HEK293 (cell line): ENCODE measurements around the gene UHRF1.

ENCODE experiments used
- EGR2 ChIP-seq: fragments of 450-650 bp; formaldehyde crosslinking; IDR thresholded peaks from 2 replicates; pipeline ENCODE4 v1.5.1; 2016; ENCODE audit warnings: low read depth, missing biosample characterization, missing genetic modification characterization
- KLF1 ChIP-seq: fragments of 450-650 bp; formaldehyde crosslinking; IDR thresholded peaks from 2 replicates; pipeline ENCODE4 v1.5.1; 2016; ENCODE audit warnings: missing biosample characterization, missing genetic modification characterization
- KLF16 ChIP-seq: fragments of 450-650 bp; formaldehyde crosslinking; IDR thresholded peaks from 2 replicates; pipeline ENCODE4 v1.5.1; 2017; ENCODE audit warnings: missing biosample characterization, missing genetic modification characterization
- KLF7 ChIP-seq: fragments of 450-650 bp; formaldehyde crosslinking; IDR thresholded peaks from 2 replicates; pipeline ENCODE4 v1.5.1; 2016; ENCODE audit warnings: missing biosample characterization, missing genetic modification characterization, borderline replicate concordance
- MEIS1 ChIP-seq: sonication (generic); formaldehyde crosslinking; IDR thresholded peaks from 2 replicates; pipeline ENCODE4 v1.8.1; 2022; ENCODE audit warnings: missing genetic modification reagents, mild to moderate bottlenecking, borderline replicate concordance
- SCRT2 ChIP-seq: fragments of 450-650 bp; formaldehyde crosslinking; IDR thresholded peaks from 2 replicates; pipeline ENCODE4 v1.5.1; 2016; ENCODE audit warnings: missing biosample characterization, missing genetic modification characterization
- SP2 ChIP-seq: fragments of 450-650 bp; formaldehyde crosslinking; IDR thresholded peaks from 2 replicates; pipeline ENCODE4 v1.5.1; 2016; ENCODE audit warnings: missing biosample characterization, missing genetic modification characterization
- ZBTB17 ChIP-seq: fragments of 450-650 bp; formaldehyde crosslinking; IDR thresholded peaks from 2 replicates; pipeline ENCODE4 v1.5.1; 2016; ENCODE audit warnings: missing biosample characterization, missing genetic modification characterization
- ZBTB20 ChIP-seq: fragments of 450-650 bp; formaldehyde crosslinking; IDR thresholded peaks from 2 replicates; pipeline ENCODE4 v1.5.1; 2016; ENCODE audit warnings: missing biosample characterization, missing genetic modification characterization
- ZBTB21 ChIP-seq: fragments of 450-650 bp; formaldehyde crosslinking; IDR thresholded peaks from 2 replicates; pipeline ENCODE4 v1.5.1; 2017; ENCODE audit warnings: missing biosample characterization, missing genetic modification characterization
- ZEB2 ChIP-seq: fragments of 450-650 bp; formaldehyde crosslinking; IDR thresholded peaks from 2 replicates; pipeline ENCODE4 v1.5.1; 2016; ENCODE audit warnings: missing biosample characterization, missing genetic modification characterization
- ZIC2 ChIP-seq: fragments of 450-650 bp; formaldehyde crosslinking; IDR thresholded peaks from 2 replicates; pipeline ENCODE4 v1.5.1; 2016; ENCODE audit warnings: missing biosample characterization, missing genetic modification characterization
- ZNF157 ChIP-seq: fragments of 450-650 bp; formaldehyde crosslinking; IDR thresholded peaks from 2 replicates; pipeline ENCODE4 v1.5.1; 2016; ENCODE audit warnings: missing biosample characterization, missing genetic modification characterization
- ZNF214 ChIP-seq: fragments of 450-650 bp; formaldehyde crosslinking; IDR thresholded peaks from 2 replicates; pipeline ENCODE4 v1.5.1; 2017; ENCODE audit warnings: missing biosample characterization, mild to moderate bottlenecking, missing genetic modification characterization, borderline replicate concordance
- ZNF341 ChIP-seq: fragments of 450-650 bp; formaldehyde crosslinking; IDR thresholded peaks from 2 replicates; pipeline ENCODE4; 2016; ENCODE audit warnings: low read depth, missing biosample characterization, missing genetic modification characterization
- ZNF391 ChIP-seq: fragments of 450-650 bp; formaldehyde crosslinking; IDR thresholded peaks from 2 replicates; pipeline ENCODE4 v1.5.1; 2016; ENCODE audit warnings: low read depth, missing biosample characterization, missing genetic modification characterization, borderline replicate concordance
- ZNF416 ChIP-seq: fragments of 450-650 bp; formaldehyde crosslinking; IDR thresholded peaks from 2 replicates; pipeline ENCODE4 v1.5.1; 2016; ENCODE audit warnings: missing biosample characterization, missing genetic modification characterization
- ZNF423 ChIP-seq: fragments of 450-650 bp; formaldehyde crosslinking; IDR thresholded peaks from 2 replicates; pipeline ENCODE4 v1.5.1; 2016; ENCODE audit warnings: missing biosample characterization, missing genetic modification characterization
- ZNF596 ChIP-seq: fragments of 450-650 bp; IDR thresholded peaks from 2 replicates; pipeline ENCODE4 v1.5.0; 2018; ENCODE audit warnings: missing biosample characterization, mild to moderate bottlenecking, missing genetic modification characterization, moderate library complexity
- ZNF76 ChIP-seq: fragments of 450-650 bp; formaldehyde crosslinking; IDR thresholded peaks from 2 replicates; pipeline ENCODE4; 2016; ENCODE audit warnings: low read depth, missing biosample characterization, missing genetic modification characterization, borderline replicate concordance
- ZNF791 ChIP-seq: fragments of 450-650 bp; formaldehyde crosslinking; IDR thresholded peaks from 2 replicates; pipeline ENCODE4 v1.5.1; 2016; ENCODE audit warnings: missing biosample characterization, missing genetic modification characterization
- TF ChIP-seq, protein P1 (sequence below): fragments of 450-650 bp; formaldehyde crosslinking; IDR thresholded peaks from 2 replicates; pipeline ENCODE4 v1.5.1; 2017; ENCODE audit warnings: missing biosample characterization, mild to moderate bottlenecking, missing genetic modification characterization, moderate library complexity
- TF ChIP-seq, protein P2 (sequence below): fragments of 450-650 bp; formaldehyde crosslinking; IDR thresholded peaks from 2 replicates; pipeline ENCODE4 v1.5.1; 2016; ENCODE audit warnings: missing biosample characterization, missing genetic modification characterization
- TF ChIP-seq, protein P3 (sequence below): fragments of 450-650 bp; IDR thresholded peaks from 2 replicates; pipeline ENCODE4 v1.5.1; 2018; ENCODE audit warnings: missing biosample characterization, mild to moderate bottlenecking, missing genetic modification characterization
- TF ChIP-seq, protein P4 (sequence below): fragments of 450-650 bp; formaldehyde crosslinking; IDR thresholded peaks from 2 replicates; pipeline ENCODE4 v1.5.1; 2016; ENCODE audit warnings: missing biosample characterization, missing genetic modification characterization
- TF ChIP-seq, protein P5 (sequence below): fragments of 450-650 bp; formaldehyde crosslinking; IDR thresholded peaks from 2 replicates; pipeline ENCODE4 v1.5.1; 2016; ENCODE audit warnings: missing biosample characterization, missing genetic modification characterization
- TF ChIP-seq, protein P6 (sequence below): fragments of 450-650 bp; formaldehyde crosslinking; IDR thresholded peaks from 2 replicates; pipeline ENCODE4 v1.5.1; 2016; ENCODE audit warnings: missing biosample characterization, missing genetic modification characterization
- TF ChIP-seq, protein P7 (sequence below): fragments of 450-650 bp; IDR thresholded peaks from 2 replicates; pipeline ENCODE4 v1.5.1; 2018; ENCODE audit warnings: missing biosample characterization, missing genetic modification characterization

Gene UHRF1

DNA sequence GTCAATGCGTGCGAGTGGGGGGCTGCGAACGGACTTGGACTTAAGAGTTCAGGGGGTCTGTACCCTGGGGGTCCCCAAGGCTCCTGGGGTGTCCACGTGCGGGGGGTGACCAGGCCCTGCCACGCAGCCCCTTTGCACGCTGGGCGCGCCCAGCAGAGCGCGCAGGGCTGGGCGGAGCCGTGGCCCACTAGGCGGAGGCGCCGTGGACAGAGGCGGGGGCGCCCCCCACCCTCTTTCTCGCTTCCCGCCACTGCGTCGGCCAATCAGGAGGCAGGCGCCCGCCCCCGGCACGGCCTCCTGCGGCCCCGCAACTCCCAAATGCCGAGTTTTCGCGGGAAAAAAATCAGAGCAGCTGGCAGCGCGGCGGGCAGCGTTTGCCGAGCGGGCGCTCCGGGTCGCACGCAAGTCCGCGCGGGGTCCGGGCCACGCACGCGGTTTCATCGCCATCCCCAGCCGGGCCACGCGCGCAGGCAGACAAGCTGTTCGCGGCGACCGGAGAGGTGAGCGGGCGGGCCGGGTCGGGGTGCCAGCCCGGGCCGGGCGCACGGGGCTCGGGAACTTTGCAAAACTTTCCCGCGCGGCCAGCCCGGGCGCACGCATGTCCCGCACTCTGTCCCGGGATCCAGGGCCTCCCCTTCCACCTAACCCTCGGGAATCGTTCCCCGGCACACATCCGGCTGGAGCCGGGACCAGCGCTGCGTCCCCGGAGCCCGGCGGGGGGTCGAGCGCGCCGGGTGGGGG, at the start of gene UHRF1 (continued):
- TF ChIP-seq ZBTB21 (tag by site-specific recombination) (no peak), ZNF76 (tag by site-specific recombination) (0 out of 2 replicates have a peak, but pooled peaks have one; percentile 44), KLF1 (tag by site-specific recombination) (peak; percentile 81), ZNF341 (tag by site-specific recombination) (0 out of 2 replicates have a peak, but pooled peaks have one; percentile 12), ZNF214 (tag by site-specific recombination) (no peak), ZNF791 (tag by site-specific recombination) (0 out of 2 replicates have a peak, but pooled peaks have one; percentile 37), ZIC2 (peak; percentile 74), ZNF423 (tag by site-specific recombination) (no peak), SP2 (peak; percentile 82), ZNF416 (tag by site-specific recombination) (no peak), ZBTB17 (tag by site-specific recombination) (0 out of 2 replicates have a peak, but pooled peaks have one; percentile 9), ZNF391 (tag by site-specific recombination) (peak; percentile 27; the same call in 1 of the 2 replicates), SCRT2 (tag by site-specific recombination) (no peak), ZNF596 (tag by site-specific recombination) (peak; percentile 43; the same call in 1 of the 2 replicates), ZEB2 (tag by site-specific recombination) (peak; percentile 62; the same call in 1 of the 2 replicates), MEIS1 (peak; percentile 79), KLF16 (tag by site-specific recombination) (peak; percentile 75; the same call in 1 of the 2 replicates), EGR2 (tag by site-specific recombination) (peak; percentile 87), ZNF157 (no peak), KLF7 (tag by site-specific recombination) (peak; percentile 37; the same call in 1 of the 2 replicates), ZBTB20 (peak; percentile 76; the same call in 1 of the 2 replicates)
- TF ChIP-seq, protein P1, sequence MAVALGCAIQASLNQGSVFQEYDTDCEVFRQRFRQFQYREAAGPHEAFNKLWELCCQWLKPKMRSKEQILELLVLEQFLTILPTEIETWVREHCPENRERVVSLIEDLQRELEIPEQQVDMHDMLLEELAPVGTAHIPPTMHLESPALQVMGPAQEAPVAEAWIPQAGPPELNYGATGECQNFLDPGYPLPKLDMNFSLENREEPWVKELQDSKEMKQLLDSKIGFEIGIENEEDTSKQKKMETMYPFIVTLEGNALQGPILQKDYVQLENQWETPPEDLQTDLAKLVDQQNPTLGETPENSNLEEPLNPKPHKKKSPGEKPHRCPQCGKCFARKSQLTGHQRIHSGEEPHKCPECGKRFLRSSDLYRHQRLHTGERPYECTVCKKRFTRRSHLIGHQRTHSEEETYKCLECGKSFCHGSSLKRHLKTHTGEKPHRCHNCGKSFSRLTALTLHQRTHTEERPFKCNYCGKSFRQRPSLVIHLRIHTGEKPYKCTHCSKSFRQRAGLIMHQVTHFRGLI = peak; percentile 94
- TF ChIP-seq, protein P2, sequence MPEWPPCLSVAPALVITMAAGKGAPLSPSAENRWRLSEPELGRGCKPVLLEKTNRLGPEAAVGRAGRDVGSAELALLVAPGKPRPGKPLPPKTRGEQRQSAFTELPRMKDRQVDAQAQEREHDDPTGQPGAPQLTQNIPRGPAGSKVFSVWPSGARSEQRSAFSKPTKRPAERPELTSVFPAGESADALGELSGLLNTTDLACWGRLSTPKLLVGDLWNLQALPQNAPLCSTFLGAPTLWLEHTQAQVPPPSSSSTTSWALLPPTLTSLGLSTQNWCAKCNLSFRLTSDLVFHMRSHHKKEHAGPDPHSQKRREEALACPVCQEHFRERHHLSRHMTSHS = no peak
- TF ChIP-seq, protein P3, sequence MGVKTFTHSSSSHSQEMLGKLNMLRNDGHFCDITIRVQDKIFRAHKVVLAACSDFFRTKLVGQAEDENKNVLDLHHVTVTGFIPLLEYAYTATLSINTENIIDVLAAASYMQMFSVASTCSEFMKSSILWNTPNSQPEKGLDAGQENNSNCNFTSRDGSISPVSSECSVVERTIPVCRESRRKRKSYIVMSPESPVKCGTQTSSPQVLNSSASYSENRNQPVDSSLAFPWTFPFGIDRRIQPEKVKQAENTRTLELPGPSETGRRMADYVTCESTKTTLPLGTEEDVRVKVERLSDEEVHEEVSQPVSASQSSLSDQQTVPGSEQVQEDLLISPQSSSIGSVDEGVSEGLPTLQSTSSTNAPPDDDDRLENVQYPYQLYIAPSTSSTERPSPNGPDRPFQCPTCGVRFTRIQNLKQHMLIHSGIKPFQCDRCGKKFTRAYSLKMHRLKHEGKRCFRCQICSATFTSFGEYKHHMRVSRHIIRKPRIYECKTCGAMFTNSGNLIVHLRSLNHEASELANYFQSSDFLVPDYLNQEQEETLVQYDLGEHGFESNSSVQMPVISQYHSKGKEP (tag by site-specific recombination) = no peak
- TF ChIP-seq, protein P4, sequence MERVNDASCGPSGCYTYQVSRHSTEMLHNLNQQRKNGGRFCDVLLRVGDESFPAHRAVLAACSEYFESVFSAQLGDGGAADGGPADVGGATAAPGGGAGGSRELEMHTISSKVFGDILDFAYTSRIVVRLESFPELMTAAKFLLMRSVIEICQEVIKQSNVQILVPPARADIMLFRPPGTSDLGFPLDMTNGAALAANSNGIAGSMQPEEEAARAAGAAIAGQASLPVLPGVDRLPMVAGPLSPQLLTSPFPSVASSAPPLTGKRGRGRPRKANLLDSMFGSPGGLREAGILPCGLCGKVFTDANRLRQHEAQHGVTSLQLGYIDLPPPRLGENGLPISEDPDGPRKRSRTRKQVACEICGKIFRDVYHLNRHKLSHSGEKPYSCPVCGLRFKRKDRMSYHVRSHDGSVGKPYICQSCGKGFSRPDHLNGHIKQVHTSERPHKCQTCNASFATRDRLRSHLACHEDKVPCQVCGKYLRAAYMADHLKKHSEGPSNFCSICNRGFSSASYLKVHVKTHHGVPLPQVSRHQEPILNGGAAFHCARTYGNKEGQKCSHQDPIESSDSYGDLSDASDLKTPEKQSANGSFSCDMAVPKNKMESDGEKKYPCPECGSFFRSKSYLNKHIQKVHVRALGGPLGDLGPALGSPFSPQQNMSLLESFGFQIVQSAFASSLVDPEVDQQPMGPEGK = peak; percentile 95
- TF ChIP-seq, protein P5, sequence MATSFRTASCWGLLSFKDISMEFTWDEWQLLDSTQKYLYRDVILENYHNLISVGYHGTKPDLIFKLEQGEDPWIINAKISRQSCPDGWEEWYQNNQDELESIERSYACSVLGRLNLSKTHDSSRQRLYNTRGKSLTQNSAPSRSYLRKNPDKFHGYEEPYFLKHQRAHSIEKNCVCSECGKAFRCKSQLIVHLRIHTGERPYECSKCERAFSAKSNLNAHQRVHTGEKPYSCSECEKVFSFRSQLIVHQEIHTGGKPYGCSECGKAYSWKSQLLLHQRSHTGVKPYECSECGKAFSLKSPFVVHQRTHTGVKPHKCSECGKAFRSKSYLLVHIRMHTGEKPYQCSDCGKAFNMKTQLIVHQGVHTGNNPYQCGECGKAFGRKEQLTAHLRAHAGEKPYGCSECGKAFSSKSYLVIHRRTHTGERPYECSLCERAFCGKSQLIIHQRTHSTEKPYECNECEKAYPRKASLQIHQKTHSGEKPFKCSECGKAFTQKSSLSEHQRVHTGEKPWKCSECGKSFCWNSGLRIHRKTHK = no peak
- TF ChIP-seq, protein P6, sequence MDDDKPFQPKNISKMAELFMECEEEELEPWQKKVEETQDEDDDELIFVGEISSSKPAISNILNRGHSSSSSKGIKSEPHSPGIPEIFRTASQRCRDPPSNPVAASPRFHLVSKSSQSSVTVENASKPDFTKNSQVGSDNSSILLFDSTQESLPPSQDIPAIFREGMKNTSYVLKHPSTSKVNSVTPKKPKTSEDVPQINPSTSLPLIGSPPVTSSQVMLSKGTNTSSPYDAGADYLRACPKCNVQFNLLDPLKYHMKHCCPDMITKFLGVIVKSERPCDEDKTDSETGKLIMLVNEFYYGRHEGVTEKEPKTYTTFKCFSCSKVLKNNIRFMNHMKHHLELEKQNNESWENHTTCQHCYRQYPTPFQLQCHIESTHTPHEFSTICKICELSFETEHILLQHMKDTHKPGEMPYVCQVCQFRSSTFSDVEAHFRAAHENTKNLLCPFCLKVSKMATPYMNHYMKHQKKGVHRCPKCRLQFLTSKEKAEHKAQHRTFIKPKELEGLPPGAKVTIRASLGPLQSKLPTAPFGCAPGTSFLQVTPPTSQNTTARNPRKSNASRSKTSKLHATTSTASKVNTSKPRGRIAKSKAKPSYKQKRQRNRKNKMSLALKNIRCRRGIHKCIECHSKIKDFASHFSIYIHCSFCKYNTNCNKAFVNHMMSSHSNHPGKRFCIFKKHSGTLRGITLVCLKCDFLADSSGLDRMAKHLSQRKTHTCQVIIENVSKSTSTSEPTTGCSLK (tag by site-specific recombination) = no peak
- TF ChIP-seq, protein P7, sequence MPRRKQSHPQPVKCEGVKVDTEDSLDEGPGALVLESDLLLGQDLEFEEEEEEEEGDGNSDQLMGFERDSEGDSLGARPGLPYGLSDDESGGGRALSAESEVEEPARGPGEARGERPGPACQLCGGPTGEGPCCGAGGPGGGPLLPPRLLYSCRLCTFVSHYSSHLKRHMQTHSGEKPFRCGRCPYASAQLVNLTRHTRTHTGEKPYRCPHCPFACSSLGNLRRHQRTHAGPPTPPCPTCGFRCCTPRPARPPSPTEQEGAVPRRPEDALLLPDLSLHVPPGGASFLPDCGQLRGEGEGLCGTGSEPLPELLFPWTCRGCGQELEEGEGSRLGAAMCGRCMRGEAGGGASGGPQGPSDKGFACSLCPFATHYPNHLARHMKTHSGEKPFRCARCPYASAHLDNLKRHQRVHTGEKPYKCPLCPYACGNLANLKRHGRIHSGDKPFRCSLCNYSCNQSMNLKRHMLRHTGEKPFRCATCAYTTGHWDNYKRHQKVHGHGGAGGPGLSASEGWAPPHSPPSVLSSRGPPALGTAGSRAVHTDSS (tag by site-specific recombination) = 0 out of 2 replicates have a peak, but pooled peaks have one; percentile 17
